Stomach smooth muscle (tissue), 2 donors: ENCODE measurements around the gene SASH3.

Experiments
- H3K27ac ChIP-seq: one replicate; pipeline ENCODE4 v1.7.0; 2013; ENCODE audit warnings: mild to moderate bottlenecking, low read length, inconsistent platforms
- H3K27me3 ChIP-seq, 2 donors: one replicate each; pipeline ENCODE4 v1.7.0; 2013; ENCODE audit warnings: low read length in 2 of 2; ENCODE audit not compliant: insufficient read depth in 2 of 2, control insufficient read depth in 1 of 2
- H3K36me3 ChIP-seq, 2 donors: one replicate each; pipeline ENCODE4 v1.7.0; 2013; ENCODE audit warnings: low read length in 2 of 2; ENCODE audit not compliant: control insufficient read depth in 2 of 2, insufficient read depth in 2 of 2
- H3K4me1 ChIP-seq: one replicate; pipeline ENCODE4 v1.7.0; 2013; ENCODE audit warnings: low read length; ENCODE audit not compliant: control insufficient read depth, insufficient read depth
- H3K4me3 ChIP-seq, 2 donors: one replicate each; pipeline ENCODE4 v1.7.0; 2013; ENCODE audit warnings: low read length in 2 of 2
- H3K9ac ChIP-seq, 2 donors: one replicate each; pipeline ENCODE4 v1.7.0; 2013; ENCODE audit warnings: low read length in 2 of 2, mild to moderate bottlenecking in 1 of 2
- H3K9me3 ChIP-seq, 2 donors: one replicate each; pipeline ENCODE4 v1.7.0; 2013; ENCODE audit warnings: low read length in 2 of 2; ENCODE audit not compliant: control insufficient read depth in 2 of 2
- donor health status: healthy.
- donor health status: Pancreatic carcinoma.

SASH3 gene

DNA sequence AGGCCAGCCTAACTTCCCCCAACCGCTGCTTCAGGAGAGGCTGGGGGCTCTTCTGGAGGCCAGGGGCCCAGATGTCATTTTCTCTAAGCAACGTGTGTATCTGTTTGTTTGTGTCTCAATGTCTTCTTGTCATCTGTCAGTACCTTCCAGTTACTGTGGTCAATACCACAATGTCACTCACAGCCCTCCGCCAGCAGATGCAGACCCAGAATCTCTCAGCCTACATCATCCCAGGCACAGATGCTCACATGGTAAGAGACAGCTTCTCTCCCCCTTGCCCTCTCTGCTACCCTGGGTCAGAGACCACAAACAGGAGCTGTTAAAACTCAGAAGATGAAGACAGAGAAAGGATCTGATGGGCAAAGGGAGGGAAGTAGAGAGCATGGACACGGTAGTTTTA lies 35.9 kb upstream of the SASH3 start:
- Histone ChIP-seq H3K4me3 (no peak overlapping the region), H3K36me3 (no peaks in the 10 kb centered on the region), H3K9ac (no peak overlapping the region), H3K9me3 (no peaks in the 10 kb centered on the region), H3K27me3 (peaks cover 0 to 7% of the 10 kb centered on the region in 2 donors), H3K27ac (no peak overlapping the region), H3K4me1 (no peaks in the 10 kb centered on the region)

DNA sequence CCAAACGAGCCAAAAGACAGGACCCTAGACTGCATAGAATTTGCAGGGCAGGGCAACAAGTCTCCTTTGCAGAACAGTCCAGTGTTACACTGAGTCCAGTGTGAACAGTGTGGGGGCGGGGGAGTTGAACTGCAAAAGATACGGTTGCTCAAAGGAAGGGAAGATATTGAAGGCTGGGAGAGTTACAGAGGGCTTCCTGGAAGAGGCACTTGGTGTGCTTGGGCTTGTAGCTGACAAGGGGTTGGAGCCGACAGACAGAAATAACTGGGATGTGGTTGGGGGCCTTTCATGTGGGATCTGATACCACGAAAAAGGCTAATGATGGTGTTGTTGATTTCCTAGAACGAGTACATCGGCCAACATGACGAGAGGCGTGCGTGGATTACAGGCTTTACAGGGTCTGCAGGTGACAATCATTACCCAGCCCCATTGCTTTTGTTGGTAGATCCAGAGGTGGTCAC lies 34.9 kb upstream of the SASH3 start:
- Histone ChIP-seq H3K27ac (no peak overlapping the region), H3K27me3 (peaks cover 0 to 6% of the 10 kb centered on the region in 2 donors), H3K4me3 (no peak overlapping the region), H3K9me3 (no peaks in the 10 kb centered on the region), H3K36me3 (no peaks in the 10 kb centered on the region), H3K4me1 (no peaks in the 10 kb centered on the region), H3K9ac (no peak overlapping the region)

DNA sequence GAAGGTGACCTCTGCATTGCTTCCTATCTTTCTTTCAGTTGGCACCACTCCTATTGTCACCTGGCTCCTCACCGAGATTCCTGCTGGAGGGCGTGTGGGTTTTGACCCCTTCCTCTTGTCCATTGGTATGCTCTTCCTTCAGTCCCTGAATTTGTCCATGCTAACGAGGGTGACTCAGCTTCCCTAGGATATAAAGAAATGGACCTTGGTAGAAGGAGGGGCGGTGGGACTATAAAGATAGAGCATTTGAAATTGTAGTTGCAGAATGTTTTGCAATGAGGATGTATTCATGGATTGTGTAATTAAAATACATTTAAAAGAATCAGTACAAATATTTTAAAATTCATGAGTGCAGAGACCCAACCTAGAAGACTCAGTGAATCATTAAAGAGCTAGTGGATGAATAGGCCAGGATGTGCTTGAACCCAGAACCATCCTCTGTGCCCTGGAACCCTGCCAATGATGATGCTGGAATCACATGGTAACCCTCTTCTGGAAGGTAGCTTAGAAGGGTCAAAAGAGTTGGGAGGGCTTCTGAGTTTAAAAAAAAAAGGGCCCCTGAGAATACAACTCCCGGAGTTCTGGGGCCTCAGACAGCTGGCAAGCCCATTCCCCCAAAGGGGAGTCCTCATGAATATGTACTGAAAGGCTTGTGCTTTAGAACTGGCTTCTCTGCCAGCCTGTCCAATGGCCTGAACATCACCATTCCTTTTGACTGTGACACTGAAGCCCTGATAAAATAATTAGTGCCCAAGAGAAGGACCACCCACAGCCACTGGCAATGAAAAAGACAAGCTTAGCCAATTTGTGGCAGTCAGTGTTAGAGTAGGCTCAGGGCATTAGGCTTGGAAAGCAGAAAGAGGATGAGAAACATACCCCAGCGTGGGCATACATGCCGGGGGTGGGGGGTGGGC lies 32.9 kb upstream of the SASH3 start:
- H3K27ac ChIP-seq: no peak overlapping the region
- H3K36me3 ChIP-seq: no peaks in the 10 kb centered on the region
- H3K4me3 ChIP-seq: no peak overlapping the region
- no peaks in the 10 kb centered on the region for H3K9me3 ChIP-seq
- H3K27me3 ChIP-seq: peaks cover 0 to 6% of the 10 kb centered on the region in 2 donors
- H3K9ac ChIP-seq: no peak overlapping the region
- no peaks in the 10 kb centered on the region for H3K4me1 ChIP-seq

DNA sequence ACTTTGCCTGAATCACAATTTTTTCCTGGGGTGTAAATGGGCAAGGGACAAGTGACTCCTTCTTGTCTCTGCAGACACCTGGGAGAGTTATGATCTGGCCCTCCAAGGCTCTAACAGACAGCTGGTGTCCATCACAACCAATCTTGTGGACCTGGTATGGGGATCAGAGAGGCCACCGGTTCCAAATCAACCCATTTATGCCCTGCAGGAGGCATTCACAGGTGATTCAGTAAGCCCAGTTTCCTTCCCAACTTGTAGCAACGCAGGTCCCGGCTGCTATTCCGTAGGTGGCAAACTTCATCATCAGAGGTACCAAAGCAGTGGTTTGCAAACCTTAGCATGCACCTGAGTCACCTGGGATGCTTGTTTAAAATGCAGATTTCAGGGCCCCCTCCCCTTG lies 32.2 kb upstream of the SASH3 start:
- Histone ChIP-seq H3K4me3 (no peak overlapping the region), H3K27ac (no peak overlapping the region), H3K36me3 (no peaks in the 10 kb centered on the region), H3K9me3 (no peaks in the 10 kb centered on the region), H3K4me1 (no peaks in the 10 kb centered on the region), H3K9ac (no peak overlapping the region), H3K27me3 (peaks cover 0 to 6% of the 10 kb centered on the region in 2 donors)

DNA sequence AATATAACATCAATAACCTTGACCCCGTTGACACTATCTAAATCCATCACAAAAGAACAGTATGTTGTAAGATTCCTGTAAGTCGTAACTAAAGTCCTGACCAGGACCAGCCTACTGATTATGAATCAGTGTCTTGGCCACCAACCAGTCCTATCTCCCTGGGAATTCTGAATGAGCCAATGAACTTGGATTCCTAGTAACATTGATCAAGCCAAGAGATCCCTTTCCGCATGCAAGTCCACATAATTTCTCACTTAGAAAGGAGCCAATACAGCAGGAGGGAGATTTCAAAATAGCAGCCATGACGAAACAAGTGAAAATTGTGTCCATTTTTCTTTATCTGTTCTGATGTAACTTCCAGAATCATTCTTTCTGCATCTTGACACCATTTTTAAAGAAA lies 31.4 kb upstream of the SASH3 start:
- Histone ChIP-seq H3K9me3 (no peaks in the 10 kb centered on the region), H3K27ac (no peak overlapping the region)

DNA sequence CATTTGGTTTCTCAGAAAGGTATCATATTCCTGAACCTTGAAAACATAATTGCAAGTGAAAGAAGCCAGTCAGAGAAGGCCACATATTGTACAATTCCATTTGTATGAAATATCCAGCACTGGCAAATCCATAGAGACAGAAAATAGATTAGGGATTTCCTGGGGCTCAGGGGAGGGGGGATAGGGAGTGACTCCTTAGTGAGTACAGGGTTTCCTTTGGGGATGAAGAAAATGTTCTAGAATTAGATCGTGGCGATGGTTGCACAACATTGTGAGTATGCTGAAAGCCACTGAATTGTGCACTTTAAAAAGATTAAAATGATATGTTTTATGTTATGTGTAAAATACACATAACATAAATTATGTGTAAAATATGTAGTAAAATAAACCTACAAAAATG lies 30.7 kb upstream of the SASH3 start:
- Histone ChIP-seq H3K36me3 (no peaks in the 10 kb centered on the region), H3K9ac (no peak overlapping the region), H3K27me3 (peaks cover 0 to 6% of the 10 kb centered on the region in 2 donors), H3K27ac (no peak overlapping the region), H3K4me1 (no peaks in the 10 kb centered on the region), H3K4me3 (no peak overlapping the region), H3K9me3 (no peaks in the 10 kb centered on the region)

More for the DNA sequence above, 31.4 kb upstream of the SASH3 start:
- no peak overlapping the region for H3K4me3 ChIP-seq
- H3K9ac ChIP-seq: no peak overlapping the region
- no peaks in the 10 kb centered on the region for H3K36me3 ChIP-seq
- H3K27me3 ChIP-seq: peaks cover 0 to 8% of the 10 kb centered on the region in 2 donors
- H3K4me1 ChIP-seq: no peaks in the 10 kb centered on the region

DNA sequence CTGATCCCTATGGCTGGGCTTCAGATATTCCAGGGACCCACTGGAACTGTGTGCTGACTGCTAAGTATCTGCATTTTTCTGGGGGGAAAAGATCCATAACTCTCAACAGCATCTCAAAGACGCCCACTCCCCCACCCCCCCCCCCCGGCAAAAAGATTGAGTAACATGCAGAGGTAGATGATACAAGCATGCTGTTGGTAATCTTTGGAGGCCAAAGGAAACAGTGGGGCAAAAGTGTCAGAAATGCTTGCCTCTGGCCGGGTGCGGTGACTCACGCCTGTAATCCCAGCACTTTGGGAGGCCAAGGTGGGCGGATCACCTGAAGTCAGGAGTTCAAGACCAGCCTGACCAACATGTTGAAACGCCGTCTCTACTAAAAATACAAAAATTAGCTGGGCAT lies 28.8 kb upstream of the SASH3 start:
- no peak overlapping the region for H3K9ac ChIP-seq
- H3K4me3 ChIP-seq: no peak overlapping the region
- H3K4me1 ChIP-seq: no peaks in the 10 kb centered on the region
- peaks cover 0 to 13% of the 10 kb centered on the region in 2 donors for H3K27me3 ChIP-seq
- no peaks in the 10 kb centered on the region for H3K36me3 ChIP-seq
- H3K9me3 ChIP-seq: no peaks in the 10 kb centered on the region
- no peak overlapping the region for H3K27ac ChIP-seq

DNA sequence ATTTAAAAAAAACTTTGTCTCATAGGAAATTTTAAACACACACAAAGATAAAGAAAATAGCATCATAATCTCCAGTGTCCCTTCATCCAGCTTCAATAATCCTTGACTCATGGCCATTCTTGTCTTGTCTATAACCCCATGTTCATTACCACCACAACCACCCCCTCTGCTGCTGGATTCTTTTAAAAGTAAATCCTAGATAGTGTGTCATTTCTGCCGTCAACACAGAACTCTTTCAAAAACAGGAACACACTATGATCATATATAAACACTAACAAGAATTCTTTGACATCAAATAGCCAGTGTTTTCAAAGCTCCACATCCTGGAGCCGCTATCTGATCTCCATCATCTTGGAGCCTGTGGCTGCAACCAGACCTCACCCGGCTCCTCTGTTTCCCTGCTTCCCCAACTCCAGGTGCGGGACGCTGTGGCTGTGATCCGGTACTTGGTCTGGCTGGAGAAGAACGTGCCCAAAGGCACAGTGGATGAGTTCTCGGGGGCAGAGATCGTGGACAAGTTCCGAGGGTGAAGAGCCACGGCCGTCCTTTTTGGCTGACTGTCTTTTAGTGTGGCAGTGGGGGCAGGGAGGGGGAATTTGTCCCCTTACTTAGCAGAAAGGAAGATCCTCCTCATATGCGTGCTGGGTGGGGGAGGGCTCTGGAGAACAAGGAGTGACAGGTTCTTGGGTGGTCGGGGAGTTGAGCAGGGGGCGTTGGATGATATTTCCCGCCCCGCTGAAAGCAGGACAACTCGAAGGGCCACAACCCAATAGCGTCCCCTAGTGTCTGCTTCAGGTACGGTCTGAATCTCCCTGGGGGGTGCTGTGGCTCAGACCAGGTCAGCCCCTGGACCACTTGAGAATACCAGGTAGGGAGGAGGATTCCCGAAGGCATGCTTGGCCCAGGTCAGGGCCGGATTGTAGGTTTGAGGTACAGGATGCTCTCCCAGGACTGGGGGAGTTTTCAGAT lies 25.4 kb upstream of the SASH3 start:
- Histone ChIP-seq H3K4me1 (no peaks in the 10 kb centered on the region), H3K4me3 (no peak overlapping the region), H3K9me3 (no peaks in the 10 kb centered on the region), H3K9ac (no peak overlapping the region), H3K27me3 (peaks cover 0 to 19% of the 10 kb centered on the region in 2 donors), H3K36me3 (no peaks in the 10 kb centered on the region), H3K27ac (no peak overlapping the region)

DNA sequence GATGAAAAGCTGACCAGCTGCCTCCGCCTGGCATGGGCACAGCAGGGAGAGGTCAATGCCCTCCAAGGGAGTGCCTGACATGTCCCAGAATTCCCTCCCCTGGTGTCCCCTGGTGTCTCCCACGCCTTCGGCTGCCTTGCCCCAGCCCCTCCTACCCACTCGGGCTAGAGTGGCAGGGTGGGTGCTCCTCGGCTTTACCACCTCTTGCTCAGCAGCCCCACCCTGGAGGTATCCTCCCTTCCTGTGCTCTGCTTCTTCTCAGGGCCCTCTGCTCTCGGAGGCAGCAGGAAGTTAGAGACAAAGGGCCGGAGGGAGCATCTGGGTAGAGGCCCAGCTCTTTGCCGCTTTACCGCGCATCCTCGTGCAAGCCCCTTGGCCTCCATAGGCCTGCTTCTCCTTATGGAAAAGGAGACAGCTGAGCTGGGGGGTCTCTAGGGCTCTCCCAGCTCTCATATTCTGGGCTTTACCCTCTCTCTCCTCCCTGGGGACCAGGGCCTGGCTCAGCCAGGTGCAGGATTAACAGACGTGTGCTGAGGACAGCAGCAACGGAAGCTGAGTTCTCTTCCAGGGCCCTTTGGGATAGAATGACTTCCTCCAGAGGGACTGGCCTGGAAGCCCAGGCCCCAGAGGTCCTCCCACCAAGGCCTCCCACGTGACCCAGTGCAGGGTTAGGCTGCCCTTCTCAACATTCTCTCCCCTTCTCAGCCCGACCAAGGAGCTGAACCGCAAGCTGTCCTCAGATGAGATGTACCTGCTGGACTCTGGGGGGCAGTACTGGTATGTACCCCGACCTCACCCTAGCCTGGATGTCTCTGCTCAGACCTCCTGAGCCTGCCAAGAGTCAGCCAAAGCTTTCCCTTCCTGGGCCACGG lies 23.7 kb upstream of the SASH3 start:
- Histone ChIP-seq H3K4me1 (no peaks in the 10 kb centered on the region), H3K9ac (no peak overlapping the region), H3K9me3 (no peaks in the 10 kb centered on the region), H3K36me3 (no peaks in the 10 kb centered on the region), H3K27ac (no peak overlapping the region), H3K4me3 (no peak overlapping the region), H3K27me3 (peaks cover 0 to 19% of the 10 kb centered on the region in 2 donors)

DNA sequence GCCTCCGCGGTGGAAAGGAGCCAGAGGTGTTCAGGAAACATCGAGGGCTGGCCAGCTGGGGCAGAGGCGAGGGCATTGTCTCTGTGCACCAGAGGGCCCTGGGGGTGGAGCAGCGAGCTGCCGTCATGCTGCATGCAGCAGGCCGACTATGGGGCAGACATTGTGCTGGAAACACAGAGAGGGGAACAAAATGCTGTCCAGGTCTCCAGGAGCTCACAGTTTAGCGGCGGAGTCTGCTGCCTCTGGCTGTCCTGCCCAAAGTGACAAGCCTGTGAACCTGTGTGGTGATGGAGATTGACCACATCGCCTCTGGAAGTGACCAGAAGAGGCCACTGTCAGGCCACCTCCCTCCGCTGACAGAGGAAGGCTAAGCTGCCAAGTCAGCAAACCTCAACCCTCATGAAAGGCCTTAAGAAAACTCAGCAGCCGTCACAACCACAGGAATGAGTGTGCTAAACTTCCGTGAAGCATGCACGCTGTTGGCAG lies 20.1 kb upstream of the SASH3 start:
- no peaks in the 10 kb centered on the region for H3K4me1 ChIP-seq
- H3K27me3 ChIP-seq: peaks cover 0 to 16% of the 10 kb centered on the region in 2 donors
- no peak overlapping the region for H3K9ac ChIP-seq
- no peaks in the 10 kb centered on the region for H3K9me3 ChIP-seq
- H3K36me3 ChIP-seq: no peaks in the 10 kb centered on the region
- H3K4me3 ChIP-seq: no peak overlapping the region
- H3K27ac ChIP-seq: no peak overlapping the region
